Cardiac muscle cell (in vitro differentiated cells and primary cell): ENCODE results near the gene TOM1. TPM values are rescaled to one million over a fixed set of nuclear protein-coding genes. Genes with fewer than 3 reads are reported as not detected.

Experiments used
- DNase-seq, 2 donors: peaks; one replicate each; pipeline versions ENCODE4 v3.0.0 to v3.0.0-alpha.2; 2010 to 2017; ENCODE audit warnings: low read depth in 1 of 2, low spot score in 1 of 2
- H3K27ac ChIP-seq: fragments of 200-600 bp; sonication (generic); 2 replicates; pipeline ENCODE4 v1.5.1; 2016
- H3K27me3 ChIP-seq: fragments of 200-600 bp; sonication (generic); 2 replicates; pipeline ENCODE4 v1.6.0; 2016; ENCODE audit warnings: control low read depth
- H3K36me3 ChIP-seq: fragments of 200-600 bp; sonication (generic); 2 replicates; pipeline ENCODE4 v1.5.1; 2016; ENCODE audit warnings: control low read depth
- H3K4me1 ChIP-seq: fragments of 200-600 bp; sonication (generic); 2 replicates; pipeline ENCODE4 v1.8.1; 2017; ENCODE audit warnings: low read depth, mild to moderate bottlenecking, mixed run types
- H3K4me3 ChIP-seq: fragments of 200-600 bp; sonication (generic); 2 replicates; pipeline ENCODE4 v1.5.1; 2016; ENCODE audit warnings: mild to moderate bottlenecking
- H3K9me3 ChIP-seq: fragments of 200-600 bp; sonication (generic); 2 replicates; pipeline ENCODE4 v1.5.1; 2017; ENCODE audit warnings: low read depth, mild to moderate bottlenecking, control low read depth
- polyA plus RNA-seq: library from polyadenylated mRNA; unstranded; fragments of >200 nt; fragmentation: Nextera tagmentation; extraction: Ambion mirVana; gene quantifications from 2 replicates; pipeline ENCODE4 v1.2.1, GENCODE V29; 2016
- total RNA-seq: library from RNA; depleted of rRNA; stranded (reverse); fragments of >200 nt; gene quantifications from 2 replicates; pipeline ENCODE4 v1.2.3, GENCODE V29; 2016
- TF ChIP-seq, protein P1 (sequence below): IDR thresholded peaks from 2 replicates; pipeline ENCODE4 v1.5.1; 2012; ENCODE audit warnings: low read depth, mild to moderate bottlenecking, low read length

TOM1 gene
- total and polyA plus RNA-seq, 2 experiments from 2014 or later = 76.2 to 107 TPM

DNA sequence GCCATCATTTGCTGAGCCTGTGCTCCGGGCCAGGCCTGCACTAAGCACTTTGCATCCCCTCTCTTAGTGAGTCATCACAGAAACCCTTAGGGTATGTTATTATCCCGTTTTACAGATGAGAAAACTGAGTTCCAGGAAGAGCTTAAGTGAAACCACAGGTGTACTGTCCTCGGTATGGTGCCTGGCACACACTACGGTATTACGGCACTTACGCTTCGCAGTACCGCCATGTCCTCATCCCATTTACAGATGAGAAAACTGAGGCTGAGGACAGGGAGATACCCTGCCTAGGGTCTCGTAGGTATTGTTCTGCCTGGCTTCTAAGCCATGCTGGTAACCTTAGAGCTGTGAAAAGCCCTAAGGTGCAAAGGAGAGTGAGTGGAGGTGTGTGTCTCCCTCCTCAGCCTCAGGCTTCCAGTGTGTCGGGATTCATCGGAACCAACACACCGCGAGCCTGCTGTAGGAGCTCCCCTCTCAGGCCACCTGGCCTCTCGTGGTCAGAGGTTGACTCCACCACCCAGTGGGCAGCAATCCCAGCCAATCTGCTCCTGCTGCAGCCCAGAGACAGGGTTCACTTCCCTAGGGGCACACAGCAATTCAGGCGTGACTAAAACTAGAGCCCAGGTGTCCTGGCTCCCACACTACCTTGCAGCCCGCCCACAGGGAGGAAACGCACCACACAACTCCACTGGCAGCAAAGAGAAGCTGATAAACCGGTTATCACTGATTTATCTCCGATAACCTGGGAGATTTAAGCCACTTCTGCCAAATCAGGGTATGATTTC, 41.6 kb downstream of the TOM1 start:
- H3K9me3 ChIP-seq = no peaks in the 10 kb centered on the region
- no peaks in the 10 kb centered on the region for H3K4me1 ChIP-seq
- H3K27me3 ChIP-seq = no peaks in the 10 kb centered on the region
- no peak overlapping the region for H3K4me3 ChIP-seq
- TF ChIP-seq, protein P1, sequence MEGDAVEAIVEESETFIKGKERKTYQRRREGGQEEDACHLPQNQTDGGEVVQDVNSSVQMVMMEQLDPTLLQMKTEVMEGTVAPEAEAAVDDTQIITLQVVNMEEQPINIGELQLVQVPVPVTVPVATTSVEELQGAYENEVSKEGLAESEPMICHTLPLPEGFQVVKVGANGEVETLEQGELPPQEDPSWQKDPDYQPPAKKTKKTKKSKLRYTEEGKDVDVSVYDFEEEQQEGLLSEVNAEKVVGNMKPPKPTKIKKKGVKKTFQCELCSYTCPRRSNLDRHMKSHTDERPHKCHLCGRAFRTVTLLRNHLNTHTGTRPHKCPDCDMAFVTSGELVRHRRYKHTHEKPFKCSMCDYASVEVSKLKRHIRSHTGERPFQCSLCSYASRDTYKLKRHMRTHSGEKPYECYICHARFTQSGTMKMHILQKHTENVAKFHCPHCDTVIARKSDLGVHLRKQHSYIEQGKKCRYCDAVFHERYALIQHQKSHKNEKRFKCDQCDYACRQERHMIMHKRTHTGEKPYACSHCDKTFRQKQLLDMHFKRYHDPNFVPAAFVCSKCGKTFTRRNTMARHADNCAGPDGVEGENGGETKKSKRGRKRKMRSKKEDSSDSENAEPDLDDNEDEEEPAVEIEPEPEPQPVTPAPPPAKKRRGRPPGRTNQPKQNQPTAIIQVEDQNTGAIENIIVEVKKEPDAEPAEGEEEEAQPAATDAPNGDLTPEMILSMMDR = no peak
- H3K27ac ChIP-seq = no peak overlapping the region
- peaks cover 8% of the 10 kb centered on the region for H3K36me3 ChIP-seq
- DNase-seq = no peak

DNA sequence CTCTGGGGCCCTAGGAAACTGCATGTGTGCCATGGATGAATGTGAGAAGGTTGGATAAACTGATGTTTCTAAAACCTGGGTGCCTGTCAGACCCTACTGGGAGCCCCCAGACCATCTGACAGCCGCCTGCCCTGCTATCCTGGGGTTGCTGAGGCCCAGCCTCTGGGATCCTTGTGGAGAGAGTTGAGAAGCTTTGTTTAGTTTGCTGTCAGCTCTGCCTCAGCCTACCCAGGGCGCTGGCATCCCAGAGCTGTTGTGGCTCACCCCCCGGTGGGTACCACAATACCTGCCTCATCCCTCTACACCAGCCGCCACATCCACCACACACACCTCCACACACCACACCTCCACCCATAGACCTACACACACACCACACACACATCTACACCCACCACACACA, 42.7 kb downstream of the TOM1 start:
- DNase-seq = no peak
- TF ChIP-seq, protein P1 = no peak
- Histone ChIP-seq H3K9me3 (no peaks in the 10 kb centered on the region), H3K4me3 (no peak overlapping the region), H3K27ac (no peak overlapping the region), H3K4me1 (no peaks in the 10 kb centered on the region), H3K27me3 (no peaks in the 10 kb centered on the region), H3K36me3 (peaks cover 7% of the 10 kb centered on the region)

DNA sequence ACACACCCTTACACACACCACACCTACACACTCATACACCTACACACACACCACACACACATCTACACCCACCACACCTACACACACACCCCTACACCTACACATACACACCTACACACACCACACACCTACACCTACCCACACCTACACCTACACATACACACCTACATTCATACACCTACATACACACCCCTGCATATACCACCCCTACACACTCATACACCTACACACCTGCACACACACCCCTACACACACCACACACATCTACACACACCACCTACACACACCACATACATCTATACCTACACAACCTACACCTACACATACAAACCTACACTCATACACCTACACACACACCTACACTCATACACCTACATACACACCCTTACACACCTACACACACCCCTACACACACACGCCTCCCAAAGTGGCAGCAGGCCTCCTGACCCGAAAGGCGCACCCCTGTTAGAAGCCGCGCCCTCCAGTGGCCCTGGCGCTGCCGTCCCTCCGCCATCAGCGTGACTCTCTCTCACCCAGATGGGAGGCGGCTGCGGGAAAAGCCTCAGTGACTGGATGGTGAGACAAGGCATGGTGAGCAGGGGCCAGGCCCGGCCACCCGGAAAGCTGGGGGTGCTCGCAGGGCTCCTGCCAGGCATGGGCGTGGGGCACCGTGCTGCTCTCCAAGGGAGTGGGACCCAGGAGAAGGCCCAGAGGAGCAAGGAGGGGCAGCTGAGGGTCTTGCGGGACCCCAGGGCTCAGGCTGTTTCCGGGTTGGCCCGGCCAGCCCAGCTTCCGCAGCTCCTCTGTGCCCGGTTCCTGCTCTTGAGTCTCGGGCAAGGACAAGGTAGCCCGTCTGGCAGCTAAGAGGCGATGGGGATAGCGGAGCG, 44.2 kb downstream of the TOM1 start:
- Histone ChIP-seq H3K36me3 (peaks cover 7% of the 10 kb centered on the region), H3K4me1 (no peaks in the 10 kb centered on the region), H3K9me3 (no peaks in the 10 kb centered on the region), H3K27ac (no peak overlapping the region), H3K4me3 (no peak overlapping the region), H3K27me3 (no peaks in the 10 kb centered on the region)
- TF ChIP-seq, protein P1 = no peak
- no peak for DNase-seq

DNA sequence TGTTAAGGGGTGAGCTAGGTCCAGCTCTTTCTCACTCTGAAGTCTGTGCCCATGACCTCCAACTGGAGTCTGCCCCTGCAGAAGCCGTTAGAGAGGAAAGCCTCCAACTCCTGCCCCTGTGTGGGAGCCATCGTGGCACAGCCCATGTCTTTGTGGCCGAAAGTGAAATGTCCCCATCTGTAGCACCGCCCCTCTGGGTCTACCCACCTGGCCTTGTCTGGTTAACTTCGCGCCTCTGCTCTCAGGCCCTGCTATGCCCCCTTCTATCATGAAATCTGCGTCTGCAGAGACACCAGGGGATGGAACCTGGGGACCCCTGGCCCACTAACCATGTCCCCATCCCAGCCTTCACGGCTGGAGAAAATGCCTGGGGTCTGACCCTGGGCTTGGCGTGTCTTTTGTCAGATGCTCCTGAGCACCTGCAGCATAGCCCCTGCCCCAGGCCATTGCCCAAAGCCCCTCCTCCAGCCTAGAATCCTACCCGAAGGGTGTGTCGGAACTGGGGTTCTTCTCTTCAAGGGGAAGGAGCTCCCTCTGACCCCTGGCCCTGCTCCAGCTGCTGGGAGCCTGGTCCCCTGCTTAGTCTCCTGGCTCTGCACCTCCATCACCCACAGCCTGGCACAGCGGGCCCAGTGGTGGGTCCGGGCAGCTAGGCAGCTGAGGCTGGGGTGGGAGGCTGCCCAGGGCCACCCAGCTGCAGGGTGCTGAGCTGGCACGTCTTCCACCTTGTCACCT, 45.4 kb downstream of the TOM1 start:
- H3K4me1 ChIP-seq = peaks cover 6% of the 10 kb centered on the region
- no peak overlapping the region for H3K27ac ChIP-seq
- H3K9me3 ChIP-seq = no peaks in the 10 kb centered on the region
- no peak for DNase-seq
- TF ChIP-seq, protein P1 = no peak
- H3K27me3 ChIP-seq = no peaks in the 10 kb centered on the region
- peaks cover 7% of the 10 kb centered on the region for H3K36me3 ChIP-seq
- no peak overlapping the region for H3K4me3 ChIP-seq

DNA sequence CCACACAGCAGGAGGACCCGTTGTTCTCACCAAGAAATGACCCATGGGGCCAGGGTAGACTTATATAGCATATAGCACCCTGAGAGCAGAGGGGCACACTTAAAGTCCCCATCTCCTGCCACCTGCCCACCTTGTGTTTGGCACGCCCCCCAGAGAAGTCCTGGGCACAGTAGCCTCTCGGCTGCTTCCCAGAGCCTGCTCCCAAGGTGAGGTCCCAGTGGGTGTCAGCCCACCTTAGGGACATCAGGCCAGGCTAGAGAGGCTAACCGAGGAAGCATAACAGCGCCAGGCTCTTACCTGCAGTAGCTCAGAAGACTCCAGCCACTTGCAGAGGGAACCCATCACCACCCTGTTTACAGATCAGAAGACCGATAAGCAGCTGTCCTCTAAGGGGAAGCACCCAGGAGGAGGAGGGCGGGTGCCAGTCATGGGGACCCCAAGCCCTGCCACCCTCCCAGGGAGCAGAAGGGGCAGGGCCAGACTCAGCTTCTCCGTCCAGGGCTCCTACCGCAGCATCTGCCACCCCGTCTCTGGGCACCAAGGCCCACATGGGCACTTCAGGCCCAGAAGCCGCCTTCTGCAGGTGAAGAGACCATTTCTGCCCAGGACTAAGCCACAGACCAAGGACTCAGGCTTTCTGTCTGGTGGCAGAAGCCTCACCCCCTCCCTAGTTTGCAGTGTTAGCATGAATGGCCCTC, 46.3 kb downstream of the TOM1 start:
- H3K27me3 ChIP-seq = no peaks in the 10 kb centered on the region
- DNase-seq = no peak
- peaks cover 6% of the 10 kb centered on the region for H3K4me1 ChIP-seq
- H3K9me3 ChIP-seq = no peaks in the 10 kb centered on the region
- TF ChIP-seq, protein P1 = no peak
- no peak overlapping the region for H3K4me3 ChIP-seq
- no peak overlapping the region for H3K27ac ChIP-seq
- H3K36me3 ChIP-seq = peaks cover 5% of the 10 kb centered on the region
